ENCODE measurements around the gene BCLAF1. TPM values are rescaled to one million over a fixed set of nuclear protein-coding genes. Genes with fewer than 3 reads are reported as not detected.

BCLAF1 gene
- total and polyA plus RNA-seq, 9 of the 15 experiments (the other 6 are each of a cell fraction or from before 2014, with no cell fraction given) = 65.4 to 286 (median 165) TPM

- TF ChIP-seq FOXK1 (CRISPR knock-in tag; IDR thresholded peaks at IDR 0.05; ENCODE audit: borderline replicate concordance) (no peak), ARID4B (CRISPR knock-in tag; IDR thresholded peaks at IDR 0.05) (no peak), TAF9B (IDR thresholded peaks at IDR 0.05; ENCODE audit: partially characterized antibody) (no peak), PBX2 (CRISPR knock-in tag; IDR thresholded peaks at IDR 0.05; ENCODE audit: low read depth) (no peak), PBX2 (tag; conservative IDR thresholded peaks at IDR 0.05; ENCODE audit: low read depth) (0 out of 2 replicates have a peak, but pooled peaks have one; percentile 11), KAT2B (IDR thresholded peaks at IDR 0.05; ENCODE audit: low read depth, low read length) (no peak), SRSF3 (IDR thresholded peaks at IDR 0.05; ENCODE audit: insufficient read depth, low read length) (no peak), PML (IDR thresholded peaks at IDR 0.05; ENCODE audit: low read length) (peak; percentile 69), SMAD2 (IDR thresholded peaks at IDR 0.05; ENCODE audit: low read depth, low read length) (no peak), EGR1 (conservative IDR thresholded peaks at IDR 0.05) (no peak), STAG1 (CRISPR knock-in tag; IDR thresholded peaks at IDR 0.05; ENCODE audit: borderline replicate concordance) (no peak), ZBED1 (IDR thresholded peaks at IDR 0.05) (no peak), NR1H2 (CRISPR knock-in tag; IDR thresholded peaks at IDR 0.05) (no peak), SP2 (IDR thresholded peaks at IDR 0.05; ENCODE audit: extremely low read depth, low read depth, low read length, poor library complexity, severe bottlenecking) (no peak), DPF2 (IDR thresholded peaks at IDR 0.05) (0 out of 2 replicates have a peak, but pooled peaks have one; percentile 49), ZFP30 (CRISPR knock-in tag; IDR thresholded peaks at IDR 0.05; ENCODE audit: borderline replicate concordance) (no peak), ASH1L (IDR thresholded peaks at IDR 0.05; ENCODE audit: borderline replicate concordance, low read depth, partially characterized antibody) (no peak), ZNF561 (CRISPR knock-in tag; conservative IDR thresholded peaks at IDR 0.05) (no peak), MCM2 (IDR thresholded peaks at IDR 0.05; ENCODE audit: low read depth) (no peak), ZNF766 (CRISPR knock-in tag; conservative IDR thresholded peaks at IDR 0.05) (no peak), ARID3A (IDR thresholded peaks at IDR 0.05; ENCODE audit: borderline replicate concordance, low read depth, low read length) (no peak), ZNF197 (CRISPR knock-in tag; IDR thresholded peaks at IDR 0.05; ENCODE audit: low read depth) (no peak), TAL1 (IDR thresholded peaks at IDR 0.05) (peak; percentile 86)
Measured at GRCh38 chr6:136307351-136307750, 17.7 kb upstream of the BCLAF1 start (continued).
